22Rv1 (cell line): ENCODE measurements around the gene GNB1.

ENCODE experiments used
- H3K27ac ChIP-seq: fragments of 450-650 bp; 2 replicates; pipeline ENCODE4 v1.5.1; 2017
- ZFX ChIP-seq: fragments of 450-650 bp; IDR thresholded peaks from 2 replicates; pipeline ENCODE4 v1.6.1; 2017; ENCODE audit warnings: antibody characterized with exemption, borderline replicate concordance
- TF ChIP-seq, protein P1 (sequence below): fragments of 450-650 bp; IDR thresholded peaks from 2 replicates; pipeline ENCODE4 v1.5.1; 2017; ENCODE audit warnings: mild to moderate bottlenecking

The GNB1 gene

DNA sequence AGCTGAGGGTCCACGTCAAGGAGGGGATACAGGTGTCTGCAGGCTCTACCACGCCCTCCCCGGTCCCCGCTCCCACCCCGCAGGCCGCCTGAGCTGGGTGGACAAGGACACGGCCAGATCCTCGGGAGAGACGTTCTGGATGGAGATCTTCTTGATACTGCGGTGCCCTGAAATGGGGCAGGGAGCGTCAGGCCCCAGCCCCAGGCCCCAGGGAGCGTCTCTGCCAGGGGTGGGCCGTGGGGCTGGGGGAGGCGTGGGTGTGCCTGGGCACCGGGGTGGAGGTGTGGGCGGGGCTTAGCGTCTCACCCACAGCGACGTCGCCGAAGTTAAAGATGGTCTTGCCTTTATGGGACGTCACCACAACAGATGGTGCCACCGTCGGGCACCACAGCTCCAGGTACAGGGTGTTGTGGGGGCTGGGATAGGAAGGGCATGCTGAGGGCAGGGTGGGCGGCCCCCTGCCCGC, 35.5 kb upstream of the GNB1 start:
- no peak for TF ChIP-seq ZFX
- TF ChIP-seq, protein P1, sequence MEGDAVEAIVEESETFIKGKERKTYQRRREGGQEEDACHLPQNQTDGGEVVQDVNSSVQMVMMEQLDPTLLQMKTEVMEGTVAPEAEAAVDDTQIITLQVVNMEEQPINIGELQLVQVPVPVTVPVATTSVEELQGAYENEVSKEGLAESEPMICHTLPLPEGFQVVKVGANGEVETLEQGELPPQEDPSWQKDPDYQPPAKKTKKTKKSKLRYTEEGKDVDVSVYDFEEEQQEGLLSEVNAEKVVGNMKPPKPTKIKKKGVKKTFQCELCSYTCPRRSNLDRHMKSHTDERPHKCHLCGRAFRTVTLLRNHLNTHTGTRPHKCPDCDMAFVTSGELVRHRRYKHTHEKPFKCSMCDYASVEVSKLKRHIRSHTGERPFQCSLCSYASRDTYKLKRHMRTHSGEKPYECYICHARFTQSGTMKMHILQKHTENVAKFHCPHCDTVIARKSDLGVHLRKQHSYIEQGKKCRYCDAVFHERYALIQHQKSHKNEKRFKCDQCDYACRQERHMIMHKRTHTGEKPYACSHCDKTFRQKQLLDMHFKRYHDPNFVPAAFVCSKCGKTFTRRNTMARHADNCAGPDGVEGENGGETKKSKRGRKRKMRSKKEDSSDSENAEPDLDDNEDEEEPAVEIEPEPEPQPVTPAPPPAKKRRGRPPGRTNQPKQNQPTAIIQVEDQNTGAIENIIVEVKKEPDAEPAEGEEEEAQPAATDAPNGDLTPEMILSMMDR, result no peak
- H3K27ac ChIP-seq, result no peak overlapping the region

DNA sequence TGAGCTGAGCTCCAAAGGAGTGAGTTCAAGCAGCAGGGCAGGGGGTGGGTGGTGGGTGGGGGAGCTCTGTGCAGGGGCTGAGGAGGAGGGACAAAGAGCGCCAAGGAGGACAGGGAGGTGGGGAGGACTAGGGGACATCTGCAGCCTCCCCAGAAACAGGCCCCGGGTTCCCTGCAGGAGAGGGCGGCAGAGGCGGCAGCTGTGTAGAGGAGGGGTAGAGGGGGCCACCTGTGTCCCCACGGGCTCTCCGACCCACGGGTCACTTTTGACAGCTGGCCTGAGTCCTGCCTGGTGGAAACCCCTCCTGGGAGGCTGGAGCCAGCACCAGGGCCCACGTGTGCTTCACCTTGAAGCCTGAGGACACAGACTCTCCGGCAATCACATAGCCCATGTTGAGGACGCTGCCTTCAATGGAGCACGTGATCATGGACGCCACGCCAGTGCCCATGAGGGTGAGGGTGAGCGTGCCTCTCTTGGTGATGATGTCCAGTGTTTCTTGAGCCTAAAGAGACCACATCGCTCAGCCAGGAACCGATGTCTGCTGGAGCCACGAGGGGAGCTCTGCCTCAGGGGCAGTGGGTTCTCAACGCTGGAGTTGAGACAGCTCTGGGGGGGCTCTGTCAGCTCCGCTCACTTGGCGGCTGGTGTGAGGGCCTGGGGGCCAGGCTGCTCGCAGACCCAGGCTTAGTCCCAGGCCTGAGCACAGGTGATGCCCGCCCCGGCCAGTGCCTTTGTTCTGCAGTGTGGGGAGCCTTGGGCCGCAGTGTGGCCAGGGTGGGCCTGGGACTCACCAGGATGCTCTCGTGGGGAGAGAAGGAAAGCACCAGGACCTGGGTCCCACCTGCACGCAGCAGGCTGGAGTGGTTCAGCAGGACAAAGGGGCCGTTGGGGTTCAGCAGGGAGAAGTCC, 34.8 kb upstream of the GNB1 start:
- no peak overlapping the region for H3K27ac ChIP-seq
- TF ChIP-seq ZFX, result no peak
- TF ChIP-seq, protein P1, result no peak

DNA sequence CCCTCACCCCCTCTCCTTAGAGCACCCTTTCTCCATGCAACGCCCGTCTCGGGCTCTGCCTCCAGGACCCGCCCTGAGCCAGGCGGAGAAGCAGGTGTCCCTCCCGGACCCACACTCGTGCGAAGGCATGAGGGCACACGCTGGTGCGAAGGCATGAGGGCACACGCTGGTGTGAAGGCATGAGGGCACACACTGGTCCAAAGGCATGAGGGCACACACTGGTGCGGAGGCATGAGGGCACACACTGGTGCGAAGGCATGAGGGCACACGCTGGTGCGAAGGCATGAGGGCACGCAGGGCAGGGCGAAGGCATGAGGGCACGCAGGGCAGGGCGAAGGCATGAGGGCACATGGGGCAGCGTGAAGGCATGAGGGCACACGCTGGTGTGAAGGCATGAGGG, 34.0 kb upstream of the GNB1 start:
- H3K27ac ChIP-seq, result no peak overlapping the region
- no peak for TF ChIP-seq ZFX
- TF ChIP-seq, protein P1, result no peak

DNA sequence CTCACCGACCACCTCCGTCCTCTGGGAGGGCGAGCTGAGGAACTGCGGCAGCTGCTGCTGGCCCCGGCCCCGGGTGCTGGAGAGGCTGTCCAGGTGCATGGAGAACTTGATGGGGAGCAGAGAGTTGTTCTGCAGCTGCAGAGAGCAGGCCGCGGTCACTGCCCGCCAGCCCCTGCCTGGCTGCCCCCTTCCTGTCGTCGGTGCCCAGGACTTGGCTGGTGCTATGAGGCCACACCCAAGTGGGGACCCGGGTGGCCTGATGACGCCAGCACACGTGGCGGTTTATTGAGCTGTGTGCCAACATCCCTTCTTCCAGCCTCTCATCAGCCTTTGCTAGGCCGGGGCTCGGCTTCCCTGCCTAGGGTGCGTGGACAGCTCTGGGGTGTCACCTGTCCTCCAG, 33.5 kb upstream of the GNB1 start:
- TF ChIP-seq, protein P1, result no peak
- no peak for TF ChIP-seq ZFX
- no peak overlapping the region for H3K27ac ChIP-seq

DNA sequence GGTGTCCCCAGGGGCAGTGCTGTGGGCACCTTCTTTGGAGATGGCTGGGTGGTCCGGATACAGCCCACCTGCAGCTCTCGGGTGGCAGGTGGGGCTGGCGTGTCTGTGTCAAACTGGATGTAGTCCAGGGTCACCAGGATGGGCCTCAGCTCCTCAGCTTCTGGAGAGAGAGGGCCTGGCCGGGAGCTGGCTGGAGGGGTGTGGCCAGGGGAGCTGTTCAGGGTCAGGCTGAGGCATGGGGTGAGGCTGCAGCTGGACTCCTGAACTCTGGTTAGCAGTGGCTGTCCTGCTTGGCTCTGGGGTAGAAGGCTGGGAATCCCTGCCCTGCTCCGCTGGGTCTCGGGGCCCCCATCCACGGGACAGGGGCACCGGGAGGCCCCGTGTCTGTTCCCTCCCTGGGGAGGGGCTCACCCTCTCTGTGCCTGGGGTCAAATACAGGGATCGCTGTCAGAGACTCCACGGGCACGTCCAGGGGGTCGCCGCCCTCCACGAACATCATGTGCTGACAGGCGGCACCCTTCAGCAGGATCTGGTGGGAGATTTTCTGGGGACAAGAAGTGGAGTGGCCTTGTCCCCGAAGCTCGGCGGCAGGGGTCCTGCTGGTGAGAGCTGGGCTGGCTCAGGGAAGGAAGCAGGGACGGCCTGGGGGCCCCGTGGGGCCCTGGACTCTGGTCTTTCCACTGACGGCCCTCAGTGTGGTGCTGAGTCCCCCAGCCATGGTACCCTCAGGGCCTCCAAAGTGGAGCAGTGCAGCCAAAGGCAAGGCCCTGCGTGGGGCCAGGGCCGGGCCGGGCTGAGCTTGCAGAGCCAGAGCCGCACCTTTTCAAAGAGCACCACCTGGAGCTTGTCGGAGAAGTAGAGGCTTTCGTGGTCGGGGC, 32.3 kb upstream of the GNB1 start:
- TF ChIP-seq, protein P1, result no peak
- TF ChIP-seq ZFX, result no peak
- H3K27ac ChIP-seq, result no peak overlapping the region

DNA sequence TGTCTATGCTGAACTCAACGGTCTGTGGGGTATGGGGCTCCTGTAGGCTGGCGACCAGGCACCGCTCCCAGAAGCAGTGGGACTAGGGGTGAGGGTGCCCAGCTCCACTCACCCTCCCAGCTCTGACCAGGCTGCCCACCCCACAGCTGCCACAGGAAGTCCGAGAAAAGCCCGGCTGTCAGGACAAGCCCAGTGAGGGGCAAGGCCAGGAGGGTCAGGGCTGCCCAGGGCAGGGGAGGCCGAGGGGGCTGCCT, 31.7 kb upstream of the GNB1 start:
- TF ChIP-seq, protein P1, result no peak
- TF ChIP-seq ZFX, result no peak
- H3K27ac ChIP-seq, result no peak overlapping the region
